ENCODE results near the gene HCRTR1. TPM values are rescaled to one million over a fixed set of nuclear protein-coding genes. Genes with fewer than 3 reads are reported as not detected.

The HCRTR1 gene
- total RNA-seq, 1 experiment from 2014 or later = not detected

DNA sequence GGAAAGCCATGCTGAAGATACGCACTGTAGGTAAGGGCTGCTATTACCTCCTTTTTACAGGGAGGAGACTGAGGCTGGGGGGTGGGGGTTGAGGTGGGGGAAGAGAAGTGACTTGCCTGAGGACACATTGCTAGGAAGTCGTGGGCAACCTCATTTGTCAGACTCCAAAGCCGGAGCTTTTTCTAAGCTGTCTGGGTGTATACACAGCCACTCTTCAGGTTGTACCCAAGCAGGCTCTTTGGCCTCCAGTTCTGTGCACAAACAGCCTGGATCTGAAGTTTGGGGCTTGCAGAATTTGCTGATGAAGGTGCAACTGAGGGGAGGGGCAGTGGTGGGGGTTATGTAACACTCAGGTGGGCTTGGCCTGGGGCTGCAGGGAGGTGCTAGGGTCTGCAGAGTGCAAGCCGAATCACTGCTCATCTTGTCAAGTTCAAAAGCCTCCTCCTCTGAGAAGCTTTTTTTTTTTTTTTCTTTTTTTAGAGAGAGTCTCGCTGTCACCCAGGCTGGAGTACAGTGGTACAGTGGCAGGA is 24.3 kb upstream of the HCRTR1 start:
- DNase-seq (ENCODE audit: low read depth) = no peak
- in situ Hi-C loops (cut with HindIII; ENCODE audit: low pct_unique_long_range_greater_than_20kb, low sequenced_read_pairs) = no loop called here

DNA sequence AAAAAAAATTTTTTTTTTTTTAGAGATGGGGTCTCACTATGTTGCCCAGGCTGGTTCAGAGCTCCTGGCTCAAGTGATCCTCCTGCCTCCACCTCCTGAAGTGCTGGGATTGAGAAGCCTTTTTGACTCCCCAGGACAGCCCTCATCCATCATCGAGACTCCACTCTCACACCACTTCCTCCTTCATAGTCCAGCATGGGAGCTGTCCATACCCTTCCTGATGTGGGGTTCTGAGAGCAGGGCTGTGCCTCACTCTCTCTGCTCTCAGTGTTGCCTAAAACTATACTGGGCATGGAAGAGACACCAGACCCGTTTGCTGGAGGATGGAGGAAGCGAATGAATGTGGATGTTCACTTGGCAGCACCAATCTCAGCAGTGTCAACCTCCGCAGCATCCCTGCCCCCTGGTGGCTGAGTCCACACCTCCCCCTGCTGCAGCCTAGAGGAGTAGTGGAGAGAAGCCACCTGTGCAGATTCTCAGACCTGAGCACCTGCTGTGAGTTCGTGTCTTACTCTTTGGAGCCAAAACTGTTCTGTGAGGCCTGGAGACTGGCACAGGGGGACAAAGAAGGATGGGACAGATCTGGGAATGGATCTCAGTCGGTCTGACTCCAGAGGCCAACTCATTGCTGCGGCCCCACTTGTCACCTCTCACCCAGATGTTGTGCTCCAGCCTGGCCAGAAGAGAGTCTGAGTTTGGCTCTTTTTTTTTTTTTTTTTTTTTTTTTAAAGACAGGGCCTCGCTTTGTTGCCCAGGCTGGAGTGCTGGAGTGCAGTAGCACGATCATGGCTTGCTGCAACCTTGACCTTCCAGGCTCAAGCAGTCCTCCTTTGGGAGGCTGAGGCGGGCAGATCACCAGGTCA is 23.5 kb upstream of the HCRTR1 start:
- in situ Hi-C loops (cut with HindIII; ENCODE audit: low pct_unique_long_range_greater_than_20kb, low sequenced_read_pairs) = no loop called here

DNA sequence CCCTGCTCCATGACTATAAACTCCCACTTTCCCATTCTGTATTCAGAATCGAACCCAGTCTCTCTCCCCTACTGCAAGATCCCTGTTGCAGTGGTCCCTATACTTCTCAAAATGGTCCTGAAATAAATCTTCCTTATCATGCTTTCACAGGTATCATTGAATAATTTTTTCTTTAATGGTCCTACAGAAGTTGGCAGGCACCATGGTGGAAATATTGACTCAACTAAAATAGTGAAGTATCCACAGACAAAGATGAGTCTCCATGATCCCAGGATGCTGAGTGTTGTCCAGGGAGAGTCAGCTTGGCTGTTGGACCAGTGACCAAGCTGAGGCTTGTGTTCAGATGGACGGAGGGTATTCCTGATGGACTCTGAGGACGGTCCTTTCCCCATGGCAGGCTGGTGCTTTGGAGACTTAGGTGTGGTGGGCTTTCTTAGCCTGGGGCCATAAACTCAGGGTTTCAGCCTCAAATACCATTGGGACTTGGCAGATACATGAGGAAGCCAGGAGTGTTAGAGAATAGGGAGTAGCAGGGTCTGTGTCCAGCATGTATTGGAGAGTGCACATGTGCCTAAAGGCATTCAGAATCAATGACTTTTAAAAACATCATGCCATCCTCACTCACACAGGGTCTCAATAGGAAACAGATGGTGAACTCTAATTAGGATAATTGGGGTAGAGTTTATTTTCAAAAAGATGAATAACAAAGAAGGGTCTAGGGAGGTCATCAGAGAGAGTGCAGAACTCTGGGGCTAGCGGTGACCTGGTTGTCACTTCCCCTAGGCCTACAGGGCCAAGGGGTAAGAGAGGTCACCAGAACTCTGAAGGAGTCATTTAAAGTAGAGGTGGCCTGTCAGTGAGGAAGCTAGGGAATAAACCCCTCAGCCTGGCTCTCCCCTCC is 21.4 kb upstream of the HCRTR1 start:
- DNase-seq (ENCODE audit: low read depth) = no peak
- in situ Hi-C loops (cut with HindIII; ENCODE audit: low pct_unique_long_range_greater_than_20kb, low sequenced_read_pairs) = no loop called here

More for the DNA sequence above, 23.5 kb upstream of the HCRTR1 start:
- DNase-seq (ENCODE audit: low read depth) = peak; percentile 68

DNA sequence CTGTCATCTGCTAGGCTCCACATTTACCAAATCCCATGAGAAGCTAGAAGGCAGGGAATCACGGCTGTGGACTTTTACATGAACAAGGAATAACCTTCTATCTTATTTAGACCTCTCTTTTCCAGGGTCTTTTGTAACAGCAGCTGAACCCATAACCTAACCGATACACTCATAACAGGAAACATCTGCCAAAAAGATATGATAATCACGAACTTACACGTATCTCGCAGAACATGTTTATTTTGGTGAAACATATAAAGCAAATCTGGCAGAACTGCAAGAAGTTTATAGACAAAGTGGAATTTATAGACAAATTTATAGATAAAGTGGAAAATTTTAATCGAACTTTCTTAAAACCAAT is 20.8 kb upstream of the HCRTR1 start:
- no peak for DNase-seq (ENCODE audit: low read depth)
- in situ Hi-C loops (cut with HindIII; ENCODE audit: low pct_unique_long_range_greater_than_20kb, low sequenced_read_pairs) = no loop called here

DNA sequence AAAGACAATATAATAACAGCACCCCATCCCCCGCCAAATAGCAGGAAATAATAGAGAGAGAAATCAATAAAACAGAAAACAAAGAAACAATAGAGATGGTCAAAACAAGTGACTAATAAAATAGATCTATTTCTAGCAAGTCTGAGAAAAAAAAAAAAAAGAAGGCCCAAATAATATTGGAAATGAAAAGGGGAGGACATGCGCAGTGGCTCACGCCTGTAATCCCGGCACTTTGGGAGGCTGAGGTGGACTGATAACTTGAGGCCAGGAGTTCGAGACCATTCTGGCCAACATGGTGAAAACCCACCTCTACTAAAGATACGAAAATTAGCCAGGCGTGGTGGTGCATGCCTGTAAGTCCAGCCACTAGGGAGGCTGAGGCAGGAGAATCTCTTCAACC is 18.5 kb upstream of the HCRTR1 start:
- no peak for DNase-seq (ENCODE audit: low read depth)
- in situ Hi-C loops (cut with HindIII; ENCODE audit: low pct_unique_long_range_greater_than_20kb, low sequenced_read_pairs) = no loop called here

DNA sequence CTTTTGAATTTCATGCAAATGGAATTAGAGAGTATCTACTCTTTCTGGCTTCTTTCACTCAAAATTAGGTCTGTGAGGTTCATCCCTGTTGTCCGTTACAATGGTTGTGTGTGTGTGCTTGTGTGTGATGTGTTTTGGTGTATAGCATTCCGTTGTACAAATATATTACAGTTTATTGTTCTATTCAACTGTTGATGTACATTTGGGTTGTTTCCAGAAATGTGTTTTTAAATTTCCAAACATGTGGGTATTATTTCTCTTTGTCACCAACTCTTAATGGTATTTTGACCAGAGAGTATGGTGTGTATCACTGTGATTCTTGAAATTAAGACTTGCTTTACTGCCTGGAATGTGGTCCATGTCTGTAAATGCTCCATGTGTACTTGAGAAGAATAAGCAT is 16.8 kb upstream of the HCRTR1 start:
- DNase-seq (ENCODE audit: low read depth) = no peak
- in situ Hi-C loops (cut with HindIII; ENCODE audit: low pct_unique_long_range_greater_than_20kb, low sequenced_read_pairs) = no loop called here

DNA sequence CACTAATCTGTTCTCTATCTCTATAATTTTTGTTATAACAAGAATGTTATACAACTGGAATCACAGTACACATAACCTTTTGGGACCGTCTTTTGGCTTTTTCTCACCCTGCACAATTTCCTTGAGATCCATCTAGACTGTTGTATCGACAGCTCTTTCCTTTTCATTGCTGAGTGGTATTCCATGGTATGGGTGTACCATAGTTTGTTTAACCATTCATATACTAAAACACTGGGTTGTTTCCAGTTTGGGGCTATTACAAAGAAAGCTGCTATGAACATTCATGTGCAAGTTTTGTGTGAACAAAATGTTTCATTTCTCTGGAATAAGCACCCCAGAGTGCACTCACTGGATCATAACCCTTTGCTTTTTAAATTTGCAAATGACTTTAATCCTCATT is 15.4 kb upstream of the HCRTR1 start:
- DNase-seq (ENCODE audit: low read depth) = no peak
- in situ Hi-C loops (cut with HindIII; ENCODE audit: low pct_unique_long_range_greater_than_20kb, low sequenced_read_pairs) = no loop called here

DNA sequence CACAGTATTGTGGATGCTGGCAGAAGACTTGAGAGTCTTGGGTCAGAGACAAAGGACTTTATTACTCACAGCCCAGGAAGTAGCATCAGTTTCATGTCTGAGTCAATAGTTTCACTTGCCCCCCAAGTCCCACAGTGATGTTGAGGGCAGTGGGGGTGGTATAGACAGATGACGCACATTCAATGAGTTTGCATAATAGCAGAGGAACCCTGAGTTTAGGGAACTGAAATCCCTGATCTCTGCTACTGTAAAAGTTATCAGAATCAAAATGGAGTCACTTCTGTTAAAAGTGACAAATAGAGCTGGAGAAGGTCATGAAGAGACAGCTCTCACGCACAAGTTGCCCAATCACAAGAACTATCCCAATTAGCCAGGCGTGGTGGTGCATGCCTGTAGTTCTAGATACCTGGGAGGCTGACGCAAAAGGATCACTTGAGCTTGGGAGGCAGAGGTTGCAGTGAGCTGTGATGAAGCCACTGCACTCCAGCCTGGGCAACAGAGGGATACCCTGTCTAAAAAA is 11.5 kb upstream of the HCRTR1 start:
- no peak for DNase-seq (ENCODE audit: low read depth)
- in situ Hi-C loops (cut with HindIII; ENCODE audit: low pct_unique_long_range_greater_than_20kb, low sequenced_read_pairs) = no loop called here

DNA sequence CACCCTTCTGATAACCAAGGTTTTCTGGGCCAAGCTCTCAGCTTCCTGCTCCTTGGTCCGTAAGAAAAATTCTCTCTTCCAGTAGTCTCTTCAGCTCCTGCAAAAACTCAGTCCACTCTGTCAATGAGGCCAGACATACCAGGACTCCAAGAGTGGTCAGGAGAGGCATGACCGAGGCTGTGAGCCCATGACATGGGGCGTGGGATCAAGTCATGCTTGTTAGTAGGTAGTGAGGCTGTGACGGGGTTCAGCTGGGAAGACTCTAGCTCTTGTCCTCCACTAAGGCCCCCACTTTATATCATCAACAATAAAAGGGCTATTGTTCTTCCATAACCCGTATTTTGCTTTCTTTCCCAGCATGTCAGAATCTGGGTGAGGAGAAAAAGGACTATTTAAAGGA is 10.1 kb upstream of the HCRTR1 start:
- no peak for DNase-seq (ENCODE audit: low read depth)
- in situ Hi-C loops (cut with HindIII; ENCODE audit: low pct_unique_long_range_greater_than_20kb, low sequenced_read_pairs) = no loop called here

DNA sequence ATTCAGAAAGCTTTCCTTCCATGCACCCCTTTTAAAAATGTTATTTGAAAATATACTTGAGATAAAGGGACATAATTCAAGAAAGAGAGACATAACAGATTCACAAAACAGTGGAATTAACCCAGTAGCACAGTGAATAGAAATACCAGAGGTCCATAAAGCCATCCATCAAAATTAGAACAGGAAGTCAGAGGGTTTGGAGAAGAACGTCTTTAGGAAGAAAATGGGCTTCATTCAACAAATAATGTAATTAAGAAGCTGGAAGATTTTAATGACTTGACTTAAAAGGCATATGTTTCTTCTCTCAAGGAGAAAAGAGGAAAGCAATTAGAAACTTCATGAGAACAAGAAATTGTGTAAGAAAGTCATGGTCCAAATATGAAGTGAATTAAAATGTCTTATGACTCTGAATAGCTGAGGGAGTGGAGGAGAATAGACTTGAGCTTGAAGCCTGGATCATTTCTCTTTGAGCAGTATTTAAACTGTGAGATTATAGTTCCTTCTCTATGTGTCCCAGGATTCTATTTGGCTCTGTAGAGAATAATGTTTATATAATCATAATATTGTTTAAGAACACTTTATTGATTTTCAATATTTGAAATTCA is 7.9 kb upstream of the HCRTR1 start:
- in situ Hi-C loops (cut with HindIII; ENCODE audit: low pct_unique_long_range_greater_than_20kb, low sequenced_read_pairs) = no loop called here
- DNase-seq (ENCODE audit: low read depth) = no peak

DNA sequence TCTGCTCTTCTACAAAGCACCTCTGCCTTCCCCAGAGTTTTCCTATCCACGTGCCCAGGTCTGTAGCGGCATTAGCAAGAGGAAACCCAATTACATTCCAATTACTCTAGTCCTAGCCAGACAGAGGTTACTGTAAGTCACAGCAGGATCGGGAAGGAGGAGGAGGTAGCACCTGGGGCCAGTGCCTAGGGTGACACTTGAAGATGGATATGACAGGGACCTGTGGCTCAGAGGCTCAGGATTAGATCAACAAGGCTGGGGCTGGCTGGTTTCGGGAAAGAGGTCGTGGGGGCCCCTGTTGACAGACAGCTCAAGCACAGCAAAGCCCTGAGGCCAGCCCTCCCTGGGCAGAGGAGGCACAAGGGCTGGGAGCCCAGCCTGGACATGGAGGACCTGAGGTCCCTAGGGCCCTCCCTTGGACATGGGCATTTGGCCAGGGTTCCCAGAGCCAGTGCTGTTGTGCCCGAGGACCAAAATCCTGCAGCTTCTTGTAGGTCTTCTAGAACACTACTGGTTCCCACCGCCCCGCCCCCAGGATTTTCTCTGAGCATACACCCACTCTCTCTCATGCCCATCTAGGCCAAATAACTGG is 3.0 kb upstream of the HCRTR1 start:
- in situ Hi-C loops (cut with HindIII; ENCODE audit: low pct_unique_long_range_greater_than_20kb, low sequenced_read_pairs) = no loop called here
- no peak for DNase-seq (ENCODE audit: low read depth)

DNA sequence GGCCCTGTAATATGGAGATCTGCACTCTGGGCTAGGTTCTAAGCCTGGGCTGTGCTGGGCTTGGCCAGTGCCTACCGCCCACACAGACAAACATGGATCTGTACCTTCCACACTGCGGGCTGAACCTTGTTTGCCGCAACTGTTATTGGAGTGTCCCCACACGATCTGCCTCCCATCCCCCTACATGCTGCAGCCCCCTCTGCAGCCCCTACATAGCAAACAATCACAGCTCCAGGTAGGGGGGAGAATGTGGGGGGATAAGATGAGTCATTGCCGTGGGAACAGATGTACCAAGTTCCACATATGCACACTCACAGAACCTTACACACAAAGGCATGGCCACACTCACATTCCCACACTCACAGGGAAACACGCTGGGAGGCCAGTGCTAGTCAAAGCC is 2.1 kb upstream of the HCRTR1 start:
- DNase-seq (ENCODE audit: low read depth) = no peak
- in situ Hi-C loops (cut with HindIII; ENCODE audit: low pct_unique_long_range_greater_than_20kb, low sequenced_read_pairs) = no loop called here

DNA sequence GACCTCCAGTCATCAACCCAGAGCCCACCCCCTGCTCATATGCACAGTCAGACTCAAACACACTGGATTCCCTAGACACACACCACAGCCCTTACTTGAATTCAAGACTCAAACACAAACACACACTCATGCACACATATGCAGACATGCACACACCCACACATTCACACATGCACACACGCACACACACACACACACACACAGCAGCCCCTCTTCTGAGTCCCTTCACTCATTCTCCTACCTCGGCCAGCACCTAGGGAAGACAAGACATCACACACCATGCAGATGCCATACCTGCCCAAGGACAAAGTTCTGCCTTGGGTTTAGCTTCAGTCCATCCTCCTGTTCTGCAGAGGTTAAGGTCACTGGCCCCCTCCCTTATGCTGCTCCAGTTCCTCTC is 1.6 kb upstream of the HCRTR1 start:
- no peak for DNase-seq (ENCODE audit: low read depth)
- in situ Hi-C loops (cut with HindIII; ENCODE audit: low pct_unique_long_range_greater_than_20kb, low sequenced_read_pairs) = no loop called here

DNA sequence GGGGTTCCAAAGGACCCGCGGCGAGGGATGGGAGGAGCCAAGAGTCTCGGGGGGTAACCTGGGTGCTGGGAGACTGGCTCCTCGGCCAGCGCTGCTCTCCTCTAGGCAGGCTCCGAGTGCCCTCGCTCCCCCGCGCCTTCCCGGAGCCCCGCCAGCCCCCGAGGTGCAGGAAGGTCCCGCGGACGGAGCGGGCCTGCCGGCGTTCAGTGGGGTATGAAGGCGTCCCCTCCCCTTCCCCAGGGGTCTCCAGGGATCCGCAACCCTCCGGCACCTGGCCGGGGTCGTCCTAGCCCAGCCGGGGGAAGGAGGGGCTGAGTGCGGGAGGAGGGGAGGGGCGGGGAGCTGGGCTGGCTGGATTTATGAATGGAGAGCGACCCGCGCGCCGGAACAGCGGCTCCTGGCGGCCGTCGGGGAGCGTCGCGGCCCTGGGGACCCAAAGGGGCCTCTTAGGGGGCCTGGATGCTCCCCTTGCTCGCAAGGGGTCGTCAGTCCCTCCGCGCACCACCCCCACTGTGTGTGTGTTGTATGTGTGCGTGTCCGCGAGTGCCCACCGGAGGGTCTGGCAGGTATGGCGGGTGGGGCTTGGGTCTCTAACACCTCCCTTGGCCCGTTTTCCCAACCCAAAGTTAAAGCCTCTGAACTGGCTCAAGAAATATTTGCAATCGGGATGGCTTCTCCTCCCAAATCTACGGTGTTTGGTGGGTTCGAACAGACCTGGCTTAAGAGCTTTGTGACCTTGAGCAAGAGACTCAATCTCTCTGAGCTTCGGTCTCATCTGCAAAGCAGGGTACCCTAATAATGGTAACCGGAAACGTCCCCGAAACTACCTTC is 642 bp downstream of the HCRTR1 start:
- in situ Hi-C loops (cut with HindIII; ENCODE audit: low pct_unique_long_range_greater_than_20kb, low sequenced_read_pairs) = no loop called here
- no peak for DNase-seq (ENCODE audit: low read depth)

DNA sequence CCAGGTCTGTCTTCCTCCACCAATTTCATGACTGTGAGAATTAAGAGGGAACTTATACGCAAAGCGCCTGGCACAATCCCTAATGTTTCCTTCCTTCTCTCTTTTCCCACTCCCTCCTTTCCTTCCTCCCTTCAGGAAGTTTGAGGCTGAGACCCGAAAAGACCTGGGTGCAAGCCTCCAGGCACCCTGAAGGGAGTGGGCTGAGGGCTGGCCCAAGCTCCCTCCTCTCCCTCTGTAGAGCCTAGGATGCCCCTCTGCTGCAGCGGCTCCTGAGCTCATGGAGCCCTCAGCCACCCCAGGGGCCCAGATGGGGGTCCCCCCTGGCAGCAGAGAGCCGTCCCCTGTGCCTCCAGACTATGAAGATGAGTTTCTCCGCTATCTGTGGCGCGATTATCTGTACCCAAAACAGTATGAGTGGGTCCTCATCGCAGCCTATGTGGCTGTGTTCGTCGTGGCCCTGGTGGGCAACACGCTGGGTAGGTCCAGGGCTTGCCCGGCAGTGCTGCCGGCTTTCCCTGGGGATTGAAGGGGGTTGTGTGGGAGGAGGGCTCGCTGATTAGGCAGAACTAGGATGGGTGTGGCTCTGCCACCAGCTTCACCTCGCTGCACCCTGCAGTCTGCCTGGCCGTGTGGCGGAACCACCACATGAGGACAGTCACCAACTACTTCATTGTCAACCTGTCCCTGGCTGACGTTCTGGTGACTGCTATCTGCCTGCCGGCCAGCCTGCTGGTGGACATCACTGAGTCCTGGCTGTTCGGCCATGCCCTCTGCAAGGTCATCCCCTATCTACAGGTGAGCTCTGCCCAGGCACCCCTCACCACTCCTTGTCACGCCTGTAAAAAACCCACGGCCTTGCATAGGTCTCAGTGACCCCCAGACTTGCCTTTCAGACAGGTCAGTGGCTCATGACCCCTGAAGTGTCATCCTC is 1.7 kb downstream of the HCRTR1 start:
- in situ Hi-C loops (cut with HindIII; ENCODE audit: low pct_unique_long_range_greater_than_20kb, low sequenced_read_pairs) = no loop called here
- no peak for DNase-seq (ENCODE audit: low read depth)

DNA sequence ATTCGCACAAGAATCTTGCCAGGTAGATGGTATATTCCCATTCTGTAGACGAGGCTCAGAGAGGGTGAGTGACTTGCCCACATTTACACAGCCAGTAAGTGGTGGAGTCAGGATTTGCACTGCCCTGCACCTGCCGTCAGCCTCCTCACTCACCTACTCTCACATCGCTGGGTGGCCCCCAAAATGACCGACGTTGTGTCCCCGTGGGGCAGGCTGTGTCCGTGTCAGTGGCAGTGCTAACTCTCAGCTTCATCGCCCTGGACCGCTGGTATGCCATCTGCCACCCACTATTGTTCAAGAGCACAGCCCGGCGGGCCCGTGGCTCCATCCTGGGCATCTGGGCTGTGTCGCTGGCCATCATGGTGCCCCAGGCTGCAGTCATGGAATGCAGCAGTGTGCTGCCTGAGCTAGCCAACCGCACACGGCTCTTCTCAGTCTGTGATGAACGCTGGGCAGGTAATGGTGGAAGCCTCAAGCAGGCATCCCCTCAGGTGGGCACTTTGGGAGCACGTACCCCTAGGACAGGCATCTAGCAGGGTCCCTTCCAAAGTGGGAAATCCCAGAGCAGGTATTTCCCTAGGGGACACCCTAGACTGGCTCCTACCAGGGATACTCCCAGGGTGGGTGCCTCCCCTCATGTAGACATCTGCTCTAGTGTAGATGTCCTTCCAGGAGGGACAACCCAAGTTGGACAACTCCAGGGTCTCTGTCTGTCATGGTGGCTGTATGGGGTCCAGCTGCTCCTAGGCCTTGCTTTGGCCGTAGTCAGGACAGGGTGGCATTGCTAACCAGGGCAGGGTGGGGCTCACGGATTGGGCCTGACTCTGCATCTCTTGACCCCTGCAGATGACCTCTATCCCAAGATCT is 3.4 kb downstream of the HCRTR1 start:
- DNase-seq (ENCODE audit: low read depth) = no peak
- in situ Hi-C loops (cut with HindIII; ENCODE audit: low pct_unique_long_range_greater_than_20kb, low sequenced_read_pairs) = no loop called here

All from Caki2 (cell line).